Measurements from ENCODE around the gene SHC2. TPM values are rescaled to one million over a fixed set of nuclear protein-coding genes. Genes with fewer than 3 reads are reported as not detected.

The SHC2 gene
- total RNA-seq, 2 donors from 2014 or later, result 1.9 to 2.5 TPM

DNA sequence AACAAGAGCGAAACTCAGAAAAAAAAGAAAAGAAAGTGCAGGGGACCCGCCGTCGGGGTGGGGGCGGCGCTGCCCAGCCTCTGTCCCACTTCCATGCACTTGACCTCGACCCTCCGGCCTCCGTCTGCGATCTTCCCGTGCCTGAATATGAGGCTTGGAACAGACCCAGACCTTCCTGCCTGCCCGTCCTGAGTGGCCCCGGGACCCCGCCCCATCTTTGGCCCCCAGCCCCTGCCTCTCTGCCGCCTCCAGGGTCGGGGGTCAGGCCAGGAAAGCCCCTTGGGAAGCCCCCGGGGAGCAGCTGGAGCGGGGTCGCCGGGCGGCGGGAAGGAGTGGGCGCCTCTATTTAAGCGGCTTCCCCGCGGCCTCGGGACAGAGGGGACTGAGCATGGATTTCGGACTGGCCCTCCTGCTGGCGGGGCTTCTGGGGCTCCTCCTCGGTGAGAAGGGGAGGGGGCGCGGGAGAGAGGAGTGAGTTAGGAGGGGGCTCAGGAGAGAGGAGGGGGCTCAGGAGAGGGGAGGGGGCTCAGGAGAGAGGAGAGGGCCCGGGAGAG is 35.4 kb upstream of the SHC2 start, which contains the start of gene MADCAM1:
Gene MADCAM1 (plus strand): TSS at position 375 of the 554 bp plus-strand sequence. CDS start 14 bp downstream, at position 389.
- peaks cover 6% of the 10 kb centered on the region for H3K4me1 Mint-ChIP-seq (ENCODE audit: low read depth)
- no peak for ATAC-seq (replicated peaks in 1 of 2)

DNA sequence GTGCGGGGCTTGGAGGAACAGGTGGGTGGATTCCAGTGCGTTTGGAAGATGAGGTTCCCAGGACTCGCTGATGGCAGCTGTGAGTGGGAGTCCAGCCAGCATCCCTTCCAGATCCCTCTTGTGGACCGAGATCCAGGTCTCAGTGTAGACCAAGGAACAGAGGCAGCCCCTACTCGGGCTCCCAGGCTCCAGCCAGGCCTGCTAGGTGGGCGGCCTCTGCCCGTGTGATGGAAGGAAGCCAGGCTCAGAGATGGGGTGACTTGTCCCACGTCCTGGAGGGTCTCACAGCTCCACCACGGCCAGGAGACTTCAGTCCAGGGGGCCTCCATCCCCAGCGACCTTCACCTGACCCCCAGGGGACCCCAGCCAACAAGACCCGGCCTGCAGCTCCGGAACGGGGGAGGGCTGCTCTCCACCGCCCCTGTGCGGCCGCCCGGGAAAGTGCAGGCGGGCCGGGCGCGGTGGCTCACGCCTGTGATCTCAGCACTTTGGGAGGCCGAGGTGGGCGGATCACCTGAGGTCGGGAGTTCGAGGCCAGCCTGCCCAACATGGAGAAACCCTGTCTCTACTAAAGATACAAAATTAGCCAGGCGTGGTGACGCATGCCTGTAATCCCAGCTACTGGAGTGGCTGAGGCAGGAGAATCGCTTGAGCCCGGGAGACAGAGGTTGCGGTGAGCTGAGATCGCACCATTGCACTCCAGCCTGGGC is 34.7 kb upstream of the SHC2 start:
- peaks cover 18% of the 10 kb centered on the region for H3K27me3 Mint-ChIP-seq (ENCODE audit: low read depth)
- H3K36me3 Mint-ChIP-seq (ENCODE audit: insufficient read depth in 2 of 2), result peaks cover 2 to 3% of the 10 kb centered on the region in 2 donors
- H3K4me3 Mint-ChIP-seq, result peak overlapping the region in 1 of 2 donors; percentile 22
- DNase-seq (peak; percentile 55 to 66), ATAC-seq (replicated peaks in 1 of 2) (peak; percentile 23 to 35)
- no peak overlapping the region for H3K27ac Mint-ChIP-seq
- H3K4me1 Mint-ChIP-seq (ENCODE audit: low read depth), result peaks cover 6% of the 10 kb centered on the region
- H3K9me3 Mint-ChIP-seq, result peaks cover 2 to 4% of the 10 kb centered on the region in 2 donors

More for the DNA sequence above, 35.4 kb upstream of the SHC2 start, which contains the start of gene MADCAM1:
- peaks cover 2 to 3% of the 10 kb centered on the region in 2 donors for H3K36me3 Mint-ChIP-seq (ENCODE audit: insufficient read depth in 2 of 2)
- H3K27me3 Mint-ChIP-seq (ENCODE audit: low read depth), result peaks cover 18% of the 10 kb centered on the region
- DNase-seq, result no peak
- no peak within 1 kb of the TSS for H3K27ac Mint-ChIP-seq
- peak within 1 kb of the TSS in 1 of 2 donors; percentile 22 for H3K4me3 Mint-ChIP-seq
- H3K9me3 Mint-ChIP-seq, result peaks cover 2 to 4% of the 10 kb centered on the region in 2 donors

DNA sequence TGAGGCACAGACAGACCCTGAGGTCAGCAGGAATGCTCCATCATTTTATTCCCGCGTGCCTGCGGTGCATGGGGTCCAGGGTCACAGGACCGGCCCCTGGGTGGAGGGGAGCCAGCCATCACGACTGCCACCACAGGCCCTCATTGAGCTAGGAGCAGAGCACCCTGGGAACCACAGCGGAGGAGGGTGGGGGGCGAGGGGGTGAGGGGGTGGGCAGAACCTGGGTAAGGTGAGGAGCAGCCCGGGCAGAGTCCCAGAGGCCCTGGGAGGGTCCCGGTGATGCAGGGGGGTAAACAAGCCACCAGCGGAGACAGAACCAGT is 34.2 kb upstream of the SHC2 start:
- Mint-ChIP-seq H3K9me3 (peaks cover 2 to 4% of the 10 kb centered on the region in 2 donors), H3K4me3 (no peak overlapping the region), H3K27me3 (ENCODE audit: low read depth) (peaks cover 18% of the 10 kb centered on the region), H3K36me3 (ENCODE audit: insufficient read depth in 2 of 2) (peaks cover 2 to 3% of the 10 kb centered on the region in 2 donors), H3K27ac (no peak overlapping the region), H3K4me1 (ENCODE audit: low read depth) (peaks cover 6% of the 10 kb centered on the region)
- ATAC-seq (replicated peaks in 1 of 2) (no peak), DNase-seq (no peak)

DNA sequence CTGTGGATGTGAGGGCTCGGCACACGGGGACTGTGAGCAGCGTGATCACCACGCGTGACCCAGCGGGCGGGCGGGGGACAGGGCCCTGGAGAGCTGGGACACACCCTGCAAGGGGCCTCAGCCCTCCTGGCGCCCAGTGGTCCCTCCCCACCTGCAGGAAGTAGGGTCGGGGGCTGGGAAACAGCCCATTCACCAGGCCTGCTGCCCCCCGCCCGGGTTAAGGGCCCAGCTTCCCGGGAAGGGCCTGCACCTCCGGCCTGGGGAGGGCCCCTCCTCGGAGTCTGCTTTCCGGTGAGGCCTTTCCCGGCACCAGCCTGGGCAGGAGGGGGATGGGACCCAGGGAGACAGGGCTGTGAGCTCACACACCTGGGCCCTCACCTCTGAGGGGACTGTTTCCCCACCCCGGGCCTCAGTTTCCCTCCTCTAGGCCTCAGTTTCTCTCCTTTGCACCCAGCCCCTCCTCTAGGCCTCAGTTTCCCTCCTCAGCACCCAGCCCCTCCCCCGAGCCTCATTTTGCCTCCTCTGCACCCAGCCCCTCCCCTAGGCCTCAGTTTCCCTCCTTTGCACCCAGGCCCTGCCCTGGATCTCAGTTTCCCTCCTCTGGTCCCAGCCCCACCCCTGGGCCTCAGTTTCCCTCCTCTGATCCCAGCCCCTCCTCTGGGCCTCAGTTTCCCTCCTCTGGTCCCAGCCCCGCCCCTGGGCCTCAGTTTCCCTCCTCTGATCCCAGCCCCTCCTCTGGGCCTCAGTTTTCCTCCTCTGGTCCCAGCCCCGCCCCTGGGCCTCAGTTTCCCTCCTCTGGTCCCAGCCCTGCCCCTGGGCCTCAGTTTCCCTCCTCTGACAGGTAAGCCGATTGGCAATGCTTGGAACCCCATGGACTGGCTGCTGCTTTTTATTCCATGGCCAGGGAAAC is 33.6 kb upstream of the SHC2 start:
- DNase-seq (no peak), ATAC-seq (replicated peaks in 1 of 2) (no peak)
- Mint-ChIP-seq H3K36me3 (ENCODE audit: insufficient read depth in 2 of 2) (peaks cover 2 to 3% of the 10 kb centered on the region in 2 donors), H3K4me3 (no peak overlapping the region), H3K27ac (no peak overlapping the region), H3K9me3 (peaks cover 2 to 4% of the 10 kb centered on the region in 2 donors), H3K4me1 (ENCODE audit: low read depth) (peaks cover 11% of the 10 kb centered on the region), H3K27me3 (ENCODE audit: low read depth) (peaks cover 14% of the 10 kb centered on the region)

DNA sequence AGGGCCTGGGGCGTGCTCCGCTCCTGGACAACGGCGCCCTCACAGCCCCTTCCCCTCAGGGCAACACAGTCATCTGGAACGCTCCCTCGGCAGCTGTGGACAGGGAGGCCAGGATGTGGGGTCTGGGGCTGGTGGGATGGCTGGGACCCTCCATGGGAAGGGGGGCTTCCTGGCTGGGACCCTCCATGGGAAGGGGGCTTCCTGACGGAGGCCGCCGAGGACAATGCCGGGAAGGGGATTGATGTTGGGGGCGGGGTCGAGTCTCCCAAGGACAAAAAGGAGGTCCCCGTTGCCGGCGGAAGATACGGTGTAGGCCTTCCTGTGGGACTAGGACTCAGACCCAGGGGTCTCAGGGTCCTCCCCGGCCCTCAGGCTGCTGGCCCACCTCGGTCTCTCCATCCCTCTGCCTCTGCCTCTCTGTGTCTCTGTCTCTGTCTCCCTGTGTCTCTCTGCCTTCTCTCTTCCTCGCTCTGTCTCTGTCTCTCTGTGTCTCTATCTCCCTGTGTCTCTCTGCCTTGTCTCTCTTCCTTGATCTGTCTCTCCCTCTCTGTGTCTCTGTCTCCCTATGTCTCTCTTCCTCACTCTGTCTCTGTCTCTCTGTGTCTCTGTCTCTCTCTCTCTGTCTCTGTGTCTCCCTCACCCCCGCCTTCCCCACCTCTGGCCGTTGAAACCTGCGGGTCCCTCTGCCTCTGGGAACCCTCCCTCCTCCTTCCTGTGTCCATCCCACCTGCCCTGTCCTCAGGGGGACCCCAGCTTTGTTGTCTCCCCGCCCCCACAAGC is 32.7 kb upstream of the SHC2 start:
- H3K4me3 Mint-ChIP-seq, result no peak overlapping the region
- peaks cover 2 to 3% of the 10 kb centered on the region in 2 donors for H3K36me3 Mint-ChIP-seq (ENCODE audit: insufficient read depth in 2 of 2)
- ATAC-seq (replicated peaks in 1 of 2) (no peak), DNase-seq (no peak)
- peaks cover 11% of the 10 kb centered on the region for H3K4me1 Mint-ChIP-seq (ENCODE audit: low read depth)
- peaks cover 2 to 4% of the 10 kb centered on the region in 2 donors for H3K9me3 Mint-ChIP-seq
- H3K27me3 Mint-ChIP-seq (ENCODE audit: low read depth), result peaks cover 7% of the 10 kb centered on the region
- no peak overlapping the region for H3K27ac Mint-ChIP-seq

DNA sequence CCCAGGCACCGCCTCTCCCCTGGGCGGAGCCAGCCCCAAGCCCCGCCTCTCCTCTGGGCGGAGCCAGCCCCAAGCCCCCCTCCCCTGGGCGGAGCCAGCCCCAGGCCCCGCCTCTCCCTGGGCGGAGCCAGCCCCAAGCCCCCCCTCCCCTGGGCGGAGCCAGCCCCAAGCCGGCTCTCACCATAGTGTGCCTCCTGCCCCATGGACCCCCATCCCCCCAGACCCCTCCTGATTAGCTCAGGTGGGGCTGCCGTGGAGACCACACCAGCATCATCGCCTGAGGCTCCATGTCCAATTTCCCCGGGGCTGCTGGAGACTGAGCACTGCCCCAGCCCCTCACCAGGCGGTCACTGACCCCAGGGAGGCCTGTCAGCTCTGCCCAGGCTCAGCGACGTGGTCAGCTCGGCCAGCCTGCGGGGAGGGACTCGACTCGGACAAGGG is 31.3 kb upstream of the SHC2 start:
- Mint-ChIP-seq H3K9me3 (peaks cover 2 to 4% of the 10 kb centered on the region in 2 donors), H3K27ac (no peak overlapping the region), H3K27me3 (ENCODE audit: low read depth) (no peaks in the 10 kb centered on the region), H3K4me1 (ENCODE audit: low read depth) (peaks cover 16% of the 10 kb centered on the region), H3K4me3 (no peak overlapping the region), H3K36me3 (ENCODE audit: insufficient read depth in 2 of 2) (peaks cover 2 to 3% of the 10 kb centered on the region in 2 donors)
- ATAC-seq (replicated peaks in 1 of 2) (peak; percentile 12 to 14), DNase-seq (peak; percentile 54 to 57)

DNA sequence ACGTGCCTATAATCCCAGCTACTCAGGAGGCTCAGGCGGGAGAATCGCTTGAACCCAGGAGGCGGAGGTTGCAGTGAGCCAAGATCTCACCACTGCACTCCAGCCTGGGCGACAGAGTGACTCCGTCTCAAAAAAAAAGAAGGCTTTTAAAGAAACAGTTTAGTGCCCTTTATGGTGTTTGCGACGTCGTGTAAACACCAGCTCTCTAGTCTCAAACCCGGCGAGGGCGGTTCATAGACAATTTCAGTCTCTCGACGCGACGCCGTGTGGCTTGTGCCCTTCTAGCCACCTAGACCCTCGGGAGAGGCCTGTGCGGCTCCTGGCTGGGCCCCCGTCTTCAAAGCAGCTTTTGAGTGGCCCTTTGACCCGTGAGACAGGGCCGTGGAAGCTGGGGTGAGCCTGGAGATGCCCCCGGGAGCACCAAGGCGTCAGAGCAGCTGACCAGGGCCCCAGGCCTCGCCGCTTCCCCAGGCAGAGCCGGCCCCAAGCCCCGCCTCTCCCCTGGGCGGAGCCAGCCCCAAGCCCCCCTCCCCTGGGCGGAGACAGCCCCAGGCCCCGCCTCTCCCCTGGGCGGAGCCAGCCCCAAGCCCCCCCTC is 30.4 kb upstream of the SHC2 start:
- ATAC-seq (replicated peaks in 1 of 2) (no peak), DNase-seq (peak; percentile 41 to 46)
- Mint-ChIP-seq H3K4me3 (no peak overlapping the region), H3K4me1 (ENCODE audit: low read depth) (peaks cover 16% of the 10 kb centered on the region), H3K9me3 (peaks cover 2 to 4% of the 10 kb centered on the region in 2 donors), H3K36me3 (ENCODE audit: insufficient read depth in 2 of 2) (peaks cover 2 to 3% of the 10 kb centered on the region in 2 donors), H3K27me3 (ENCODE audit: low read depth) (no peaks in the 10 kb centered on the region), H3K27ac (no peak overlapping the region)

DNA sequence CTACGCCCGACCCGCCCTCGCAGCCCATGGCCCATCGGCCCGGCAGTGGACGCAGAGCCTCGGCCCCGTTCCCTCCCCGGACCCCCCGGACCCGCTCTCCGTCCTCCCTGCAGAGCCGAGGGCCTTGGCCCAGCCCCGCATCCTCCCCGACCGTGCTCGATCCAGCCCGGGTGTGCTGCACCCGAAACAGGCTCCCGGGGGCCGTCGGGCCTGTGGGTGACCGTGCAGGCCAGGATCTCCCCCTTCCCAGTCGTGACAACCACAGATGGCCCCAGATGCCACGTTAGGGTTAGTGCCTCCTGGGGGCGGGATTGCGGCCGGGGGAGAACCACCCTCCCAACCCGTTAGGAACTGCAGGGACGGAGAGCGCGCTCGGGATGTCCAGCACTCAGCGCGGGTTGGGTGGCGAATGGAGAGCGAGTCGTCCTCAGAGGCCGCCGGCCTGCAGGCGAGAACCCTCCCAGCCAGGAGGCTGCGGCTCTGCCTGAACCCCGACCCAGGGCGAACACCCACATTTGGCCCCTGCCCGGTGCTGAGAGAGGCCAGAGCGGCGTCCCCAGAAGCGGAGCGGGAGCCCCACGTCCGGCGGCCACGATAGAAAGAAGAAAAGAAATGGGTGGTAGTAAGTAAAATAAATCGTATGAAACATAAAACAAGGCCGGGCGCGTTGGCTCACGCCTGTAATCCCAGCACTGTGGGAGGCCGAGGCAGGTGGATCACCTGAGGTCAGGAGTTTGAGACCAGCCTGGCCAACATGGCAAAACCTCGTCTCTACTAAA is 28.8 kb upstream of the SHC2 start:
- no peak overlapping the region for H3K27ac Mint-ChIP-seq
- peaks cover 16% of the 10 kb centered on the region for H3K4me1 Mint-ChIP-seq (ENCODE audit: low read depth)
- H3K9me3 Mint-ChIP-seq, result peaks cover 2 to 4% of the 10 kb centered on the region in 2 donors
- peaks cover 7% of the 10 kb centered on the region for H3K27me3 Mint-ChIP-seq (ENCODE audit: low read depth)
- H3K36me3 Mint-ChIP-seq (ENCODE audit: insufficient read depth in 2 of 2), result peaks cover 2 to 3% of the 10 kb centered on the region in 2 donors
- DNase-seq, result no peak
- peak overlapping the region; percentile 72 to 89 for H3K4me3 Mint-ChIP-seq
- ATAC-seq (replicated peaks in 1 of 2), result no peak

DNA sequence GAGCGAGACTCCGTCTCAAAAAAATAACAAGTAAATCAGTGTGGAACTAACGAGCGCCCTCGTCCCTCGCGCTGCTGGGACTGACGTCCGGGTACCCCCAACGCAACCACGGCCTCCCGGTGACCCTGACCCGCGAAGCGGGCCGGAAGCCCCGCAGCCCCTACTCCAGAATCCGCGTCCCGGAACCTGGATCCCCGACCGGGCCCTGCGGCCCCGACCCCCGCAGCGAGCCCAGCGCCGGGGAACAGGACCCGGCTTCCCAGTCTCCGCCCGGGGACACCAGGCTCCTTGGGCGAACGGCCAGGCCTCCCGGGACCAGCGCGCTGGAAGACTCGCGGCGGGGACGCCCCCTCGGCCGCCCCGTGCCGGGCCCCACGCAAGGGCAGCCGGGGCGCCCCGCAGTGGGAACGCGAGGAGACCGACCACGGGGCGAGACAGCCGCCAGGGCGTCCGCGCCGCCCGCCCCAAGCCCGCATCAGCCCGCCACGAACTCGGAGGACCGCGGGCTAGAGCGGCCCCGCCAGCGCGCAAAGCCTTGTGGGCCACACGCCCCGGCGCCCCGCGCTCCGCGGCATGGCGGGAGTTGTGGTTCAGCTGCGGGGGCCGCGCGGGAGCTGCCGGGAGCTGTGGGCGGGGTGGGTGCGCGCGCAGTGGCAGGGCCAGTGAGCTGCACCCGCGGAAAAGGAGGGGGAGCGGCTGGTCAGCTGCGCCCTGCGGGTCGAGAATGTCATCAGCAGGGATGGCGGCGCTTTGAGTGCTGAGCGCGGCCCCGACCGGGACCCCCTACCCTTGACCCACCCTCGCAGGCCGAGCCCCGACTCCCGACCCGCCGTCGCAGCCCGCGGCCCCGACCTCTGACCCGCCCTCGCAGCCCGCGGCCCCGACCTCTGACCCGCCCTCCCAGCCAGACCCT is 27.9 kb upstream of the SHC2 start:
- Mint-ChIP-seq H3K27ac (peak overlapping the region; percentile 93), H3K4me1 (ENCODE audit: low read depth) (peaks cover 14% of the 10 kb centered on the region)
- ATAC-seq (replicated peaks in 1 of 2), result peak; percentile 89 to 92

DNA sequence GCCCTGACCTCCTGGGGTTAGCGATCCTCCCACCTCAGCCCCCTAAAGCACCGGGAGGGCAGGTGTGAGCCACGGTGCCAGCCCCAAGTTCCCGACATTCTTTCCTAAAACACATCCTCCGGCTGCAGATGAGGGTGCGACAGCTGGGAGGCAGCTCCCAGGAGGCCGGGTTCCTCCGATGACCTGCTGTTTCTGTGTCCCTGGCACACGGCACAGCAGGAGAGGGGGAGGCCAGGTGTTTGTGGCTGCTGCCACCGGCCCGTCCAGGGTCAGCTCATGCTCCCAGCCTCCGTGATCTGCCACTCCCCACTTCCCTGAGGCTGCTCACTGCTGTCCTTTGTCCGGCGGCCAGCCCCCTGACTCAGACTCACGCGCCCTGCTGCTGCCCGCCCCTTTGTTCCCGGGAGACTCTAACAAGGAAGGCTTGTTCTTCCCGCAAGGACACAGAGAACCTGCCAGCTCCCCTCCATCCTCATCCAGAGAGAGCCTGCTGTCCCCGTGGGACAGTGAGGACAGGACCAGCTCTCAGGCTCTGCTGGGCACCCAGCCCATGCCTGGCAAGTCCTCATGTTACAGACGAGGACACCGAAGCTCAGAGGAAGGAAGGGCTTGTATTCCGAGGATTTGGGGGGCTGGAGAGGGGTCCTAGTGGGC is 24.9 kb upstream of the SHC2 start:
- peaks cover 11% of the 10 kb centered on the region for H3K4me1 Mint-ChIP-seq (ENCODE audit: low read depth)
- no peak overlapping the region for H3K4me3 Mint-ChIP-seq
- no peak overlapping the region for H3K27ac Mint-ChIP-seq
- peaks cover 8 to 10% of the 10 kb centered on the region in 2 donors for H3K36me3 Mint-ChIP-seq (ENCODE audit: insufficient read depth in 2 of 2)
- no peak for ATAC-seq (replicated peaks in 1 of 2)
- DNase-seq, result no peak
- H3K9me3 Mint-ChIP-seq, result peaks cover 8 to 10% of the 10 kb centered on the region in 2 donors
- H3K27me3 Mint-ChIP-seq (ENCODE audit: low read depth), result peaks cover 17% of the 10 kb centered on the region

More for the DNA sequence above, 27.9 kb upstream of the SHC2 start:
- H3K27me3 Mint-ChIP-seq (ENCODE audit: low read depth), result peaks cover 15% of the 10 kb centered on the region
- peaks cover 1 to 3% of the 10 kb centered on the region in 2 donors for H3K9me3 Mint-ChIP-seq
- peak; percentile 92 to 95 for DNase-seq
- H3K36me3 Mint-ChIP-seq (ENCODE audit: insufficient read depth in 2 of 2), result peaks cover 2% of the 10 kb centered on the region in 2 donors
- H3K4me3 Mint-ChIP-seq, result peak overlapping the region; percentile 88 to 89
